B cell (primary cell): ENCODE measurements around the gene DPP10. TPM values are rescaled to one million over a fixed set of nuclear protein-coding genes. Genes with fewer than 3 reads are reported as not detected.

ENCODE experiments used
- ATAC-seq: fragments of 200-7000 bp; cut with Tn5 transposase; one replicate; pipeline ENCODE4 v1.10.0; 2021; ENCODE audit warnings: low read depth, mild to moderate bottlenecking, moderate number of reproducible peaks, moderate library complexity
- CTCF ChIA-PET: fragments of 350-600 bp; sonication (Branson Sonifier 250); formaldehyde crosslinking; loops from one replicate; lab custom pipeline; 2021; ENCODE audit warnings: antibody characterized with exemption, inconsistent platforms; lab: Charles Lee
- POLR2A ChIA-PET: fragments of 350-600 bp; sonication (Branson Sonifier 250); formaldehyde crosslinking; loops from one replicate; lab custom pipeline; 2021; ENCODE audit warnings: antibody characterized with exemption; lab: Charles Lee
- DNase-seq: peaks from one replicate; pipeline ENCODE4 v3.0.0; 2013
- H2AFZ ChIP-seq: 2 replicates; pipeline ENCODE4 v1.6.1; 2012; ENCODE audit warnings: mild to moderate bottlenecking, low read depth, low read length; ENCODE audit not compliant: insufficient read depth, poor library complexity, severe bottlenecking
- H3K27ac ChIP-seq, 2 donors: 1 replicate in 1 of 2; 2 replicates in 1 of 2; pipeline ENCODE4 v1.5.1; 2012 to 2013; ENCODE audit warnings: low read length in 2 of 2, mild to moderate bottlenecking in 2 of 2, moderate library complexity in 1 of 2
- H3K27me3 ChIP-seq, 4 experiments: fragments of 200-600 bp in 1 of 4; sonication (generic) in 1 of 4; replicated peaks in 1 of 4; 1 replicate in 2 of 4; 2 replicates in 2 of 4; pipeline versions ENCODE4 v1.6.1 to v1.7.0; 2013 to 2016; ENCODE audit warnings: low read length in 3 of 4, mild to moderate bottlenecking in 2 of 4, mixed read lengths in 1 of 4, moderate library complexity in 1 of 4; ENCODE audit not compliant: insufficient read depth in 4 of 4, control insufficient read depth in 3 of 4; ENCODE audit errors: control extremely low read depth in 1 of 4
- H3K36me3 ChIP-seq, 2 experiments: replicated peaks in 1 of 2; 1 replicate in 1 of 2; 2 replicates in 1 of 2; pipeline versions ENCODE4 v1.6.1 to v1.7.1; 2013; ENCODE audit warnings: low read length in 1 of 2; ENCODE audit not compliant: insufficient read depth in 2 of 2, control insufficient read depth in 1 of 2; ENCODE audit errors: control extremely low read depth in 1 of 2, extremely low read depth in 1 of 2
- H3K4me1 ChIP-seq, 2 donors: fragments of 200-600 bp in 1 of 2; sonication (generic) in 1 of 2; 1 replicate in 1 of 2; 2 replicates in 1 of 2; pipeline versions ENCODE4 v1.5.1 to v1.6.1; 2013 to 2017; ENCODE audit warnings: low read length in 2 of 2; ENCODE audit not compliant: control insufficient read depth in 2 of 2, insufficient read depth in 2 of 2
- H3K4me2 ChIP-seq: replicated peaks from 2 replicates; pipeline ENCODE3; 2012; ENCODE audit warnings: mild to moderate bottlenecking, low read depth, low read length; ENCODE audit not compliant: poor library complexity, severe bottlenecking
- H3K4me3 ChIP-seq, 5 experiments: fragments of 200-600 bp in 1 of 5; sonication (generic) in 1 of 5; 1 replicate in 3 of 5; 2 replicates in 2 of 5; pipeline versions ENCODE4 v1.5.1 to v1.7.0; 2011 to 2016; ENCODE audit warnings: low read length in 4 of 5, mild to moderate bottlenecking in 4 of 5, low read depth in 2 of 5, control low read depth in 1 of 5, moderate library complexity in 1 of 5; ENCODE audit not compliant: insufficient read depth in 1 of 5; ENCODE audit errors: control extremely low read depth in 1 of 5, extremely low read depth in 1 of 5
- H3K79me2 ChIP-seq: fragments of 200-600 bp; sonication (generic); one replicate; pipeline ENCODE4 v1.6.0; 2016; ENCODE audit warnings: low read length; ENCODE audit not compliant: control insufficient read depth, insufficient read depth
- H3K9ac ChIP-seq: fragments of 200-600 bp; sonication (generic); 2 replicates; pipeline ENCODE4 v1.6.1; 2017; ENCODE audit warnings: mild to moderate bottlenecking, low read length, moderate library complexity
- H3K9me3 ChIP-seq, 3 donors: one replicate each; pipeline versions ENCODE4 v1.6.1 to v1.7.1; 2013; ENCODE audit warnings: low read length in 2 of 3; ENCODE audit not compliant: control insufficient read depth in 2 of 3, insufficient read depth in 1 of 3; ENCODE audit errors: control extremely low read depth in 1 of 3
- H4K20me1 ChIP-seq: 2 replicates; pipeline ENCODE4 v1.6.0; 2012; ENCODE audit warnings: mild to moderate bottlenecking, low read length; ENCODE audit not compliant: insufficient read depth, control insufficient read depth, poor library complexity, severe bottlenecking
- H3K27ac Mint-ChIP-seq: one replicate; pipeline ENCODE4 v1.8.0; 2021; ENCODE audit warnings: mixed read lengths
- H3K27me3 Mint-ChIP-seq: one replicate; pipeline ENCODE4 v1.8.0; 2021; ENCODE audit warnings: mixed read lengths
- H3K4me1 Mint-ChIP-seq: one replicate; pipeline ENCODE4 v1.8.0; 2021; ENCODE audit warnings: mixed read lengths
- H3K4me3 Mint-ChIP-seq: one replicate; pipeline ENCODE4 v1.8.0; 2021; ENCODE audit warnings: mixed read lengths
- H3K9me3 Mint-ChIP-seq: one replicate; pipeline ENCODE4 v1.8.0; 2022; ENCODE audit warnings: mixed read lengths; ENCODE audit not compliant: insufficient read depth
- CTCF ChIP-seq: fragments of 200-600 bp; IDR thresholded peaks from one replicate; pipeline ENCODE4 v1.8.0; 2022; ENCODE audit warnings: antibody characterized with exemption, mild to moderate bottlenecking
- EZH2 ChIP-seq: IDR thresholded peaks from 2 replicates; pipeline ENCODE4 v1.6.1; 2012; ENCODE audit warnings: borderline replicate concordance, low read depth, mild to moderate bottlenecking, moderate library complexity, low read length; ENCODE audit not compliant: insufficient read depth, poor library complexity, severe bottlenecking
- WGBS: methylation state at CpG from one replicate; pipeline ENCODE4 v1.1.5; 2013; ENCODE audit warnings: missing lambda C conversion rate; ENCODE audit not compliant: insufficient coverage; 5-methylcytosine and 5-hydroxymethylcytosine counted together
- intact Hi-C: fragments of 100-400 bp; cut with micrococcal nuclease; formaldehyde crosslinking; loops from one replicate; pipeline ENCODE4 v1.10.0; 2022
- polyA plus RNA-seq: library from polyadenylated mRNA; depleted of rRNA; stranded (reverse); fragments of >200 nt; gene quantifications from 2 replicates; pipeline ENCODE4 v1.2.3, GENCODE V29; 2012
- total RNA-seq, 2 donors: library from RNA; stranded (reverse); fragments of 120-200 nt in 1 of 2; gene quantifications; 1 replicate in 1 of 2; 2 replicates in 1 of 2; pipeline versions ENCODE4 v1.2.3 to v1.2.4, GENCODE V29; 2013 to 2022

The DPP10 gene
- total and polyA plus RNA-seq, 2 donors (not counting 1 experiment from before 2014, with no cell fraction given), result not detected

- Histone ChIP-seq H3K27me3 (no peaks in the 10 kb centered on the region), H3K4me3 (no peak overlapping the region), H2AFZ (no peak overlapping the region), H3K9ac (no peak overlapping the region), H4K20me1 (no peaks in the 10 kb centered on the region), H3K9me3 (peaks cover 0 to 3% (median 0%) of the 10 kb centered on the region in 3 donors), H3K36me3 (no peaks in the 10 kb centered on the region), H3K79me2 (no peaks in the 10 kb centered on the region), H3K27ac (no peak overlapping the region), H3K4me2 (no peak overlapping the region), H3K4me1 (no peaks in the 10 kb centered on the region)
- no peak for DNase-seq
- H3K27me3 Mint-ChIP-seq, result no peaks in the 10 kb centered on the region
- no peak overlapping the region for H3K27ac Mint-ChIP-seq
- no CpG with 5 or more reads among the region's 4 CpGs for WGBS
- H3K9me3 Mint-ChIP-seq, result peaks cover 5% of the 10 kb centered on the region
- H3K4me3 Mint-ChIP-seq, result no peak overlapping the region
- CTCF ChIA-PET, result no interaction called here
- intact Hi-C loops, result no loop called here
- TF ChIP-seq CTCF (no peak), EZH2 (no peak)
- ATAC-seq, result no peak
- no peaks in the 10 kb centered on the region for H3K4me1 Mint-ChIP-seq
- POLR2A ChIA-PET, result no interaction called here
These were observed 1101.0 kb downstream of the DPP10 start for GRCh38 chr2:115543461-115543860.

GRCh38 chr2:115549611-115550130 lies 1107.2 kb downstream of the DPP10 start:
- peaks cover 0 to 3% (median 0%) of the 10 kb centered on the region in 3 donors for H3K9me3 ChIP-seq
- no peak for TF ChIP-seq CTCF
- no peak for TF ChIP-seq EZH2
- ChIA-PET CTCF (no interaction called here), POLR2A (no interaction called here)
- no peak overlapping the region for H2AFZ ChIP-seq
- H3K9me3 Mint-ChIP-seq, result peaks cover 2% of the 10 kb centered on the region
- WGBS, result no CpG with 5 or more reads among the region's 1 CpG
- no peaks in the 10 kb centered on the region for H3K79me2 ChIP-seq
- DNase-seq, result no peak
- H3K27ac ChIP-seq, result no peak overlapping the region
- no peaks in the 10 kb centered on the region for H3K27me3 Mint-ChIP-seq
- H3K4me1 ChIP-seq, result no peaks in the 10 kb centered on the region
- no peaks in the 10 kb centered on the region for H3K4me1 Mint-ChIP-seq
- no peak overlapping the region for H3K4me2 ChIP-seq
- H4K20me1 ChIP-seq, result no peaks in the 10 kb centered on the region
- no peaks in the 10 kb centered on the region for H3K27me3 ChIP-seq
- H3K4me3 ChIP-seq, result no peak overlapping the region
- no peak overlapping the region for H3K4me3 Mint-ChIP-seq
- no peak for ATAC-seq
- H3K27ac Mint-ChIP-seq, result no peak overlapping the region
- intact Hi-C loops, result no loop called here
- H3K9ac ChIP-seq, result no peak overlapping the region
- no peaks in the 10 kb centered on the region for H3K36me3 ChIP-seq
